ENCODE data around the gene TSHZ3.

- TF ChIP-seq CTCF (IDR thresholded peaks at IDR 0.05; ENCODE audit: control extremely low read depth in 1 of 3, insufficient read depth in 1 of 3, low read depth in 1 of 3, low read length in 3 of 3) (no peak), EZH2 (IDR thresholded peaks at IDR 0.05; ENCODE audit: low read depth, low read length, severe bottlenecking) (no peak), GABPA (IDR thresholded peaks at IDR 0.05; ENCODE audit: borderline replicate concordance, insufficient read depth, low read length) (no peak), POLR2A (IDR thresholded peaks at IDR 0.05; ENCODE audit: control extremely low read depth in 1 of 2, low read depth in 2 of 2, low read length in 2 of 2) (no peak)
These were observed 88.1 kb downstream of the TSHZ3 start for GRCh38 chr19:31261019-31261602.
